ENCODE data around the gene SLC35G6.
"Not testable (repeated sequence)": the region's sequence is repeated elsewhere in the genome, so short reads cannot be mapped to it uniquely, and the experiment has no call there.

Gene SLC35G6

GRCh38 chr17:7460850-7461660, 20.2 kb upstream of the SLC35G6 start:
- DNase-seq (ENCODE audit: low spot score), result no peak

GRCh38 chr17:7462474-7463371, 18.5 kb upstream of the SLC35G6 start:
- DNase-seq (ENCODE audit: low spot score), result no peak

GRCh38 chr17:7463372-7463846, 17.8 kb upstream of the SLC35G6 start:
- DNase-seq (ENCODE audit: low spot score), result no peak

- no peak for DNase-seq (ENCODE audit: low spot score)
Observed at GRCh38 chr17:7464081-7464480, 17.2 kb upstream of the SLC35G6 start.

DNA sequence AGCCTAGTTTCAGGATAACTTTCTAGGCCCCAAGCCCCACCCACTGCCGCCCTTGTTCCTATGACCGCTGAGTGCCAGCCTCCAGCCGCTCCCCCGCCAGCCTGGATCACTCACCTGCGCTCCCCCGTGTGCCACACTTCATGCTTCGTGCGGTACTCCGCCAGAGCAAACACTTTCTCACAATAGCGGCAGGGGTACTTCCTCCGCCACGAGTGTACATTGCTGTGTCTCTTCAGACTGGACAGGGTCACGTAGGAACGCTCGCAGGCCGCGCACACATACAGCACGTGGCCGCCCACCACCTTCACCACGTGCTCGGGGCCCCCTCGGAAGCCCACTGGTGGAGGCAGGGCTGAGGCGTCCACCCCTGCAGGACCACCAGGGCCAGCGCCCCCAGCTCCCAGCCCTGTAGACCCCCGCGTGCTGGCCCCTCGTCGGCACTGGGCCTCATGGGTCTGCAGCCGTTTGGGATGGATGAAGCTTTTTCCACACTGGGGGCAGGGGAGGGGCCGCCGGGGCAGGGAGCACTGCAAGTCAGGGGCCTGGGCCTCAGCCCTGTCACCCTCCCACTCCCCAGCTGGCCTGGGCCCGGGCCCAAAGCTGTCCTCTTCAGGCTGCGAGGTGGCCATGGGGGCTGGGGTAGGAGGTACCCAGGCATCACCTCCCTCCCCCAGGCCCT, 15.5 kb upstream of the SLC35G6 start:
- no peak for DNase-seq (ENCODE audit: low spot score)

- no peak for DNase-seq (ENCODE audit: low spot score)
Observed at GRCh38 chr17:7466318-7466638, 15.0 kb upstream of the SLC35G6 start.

DNA sequence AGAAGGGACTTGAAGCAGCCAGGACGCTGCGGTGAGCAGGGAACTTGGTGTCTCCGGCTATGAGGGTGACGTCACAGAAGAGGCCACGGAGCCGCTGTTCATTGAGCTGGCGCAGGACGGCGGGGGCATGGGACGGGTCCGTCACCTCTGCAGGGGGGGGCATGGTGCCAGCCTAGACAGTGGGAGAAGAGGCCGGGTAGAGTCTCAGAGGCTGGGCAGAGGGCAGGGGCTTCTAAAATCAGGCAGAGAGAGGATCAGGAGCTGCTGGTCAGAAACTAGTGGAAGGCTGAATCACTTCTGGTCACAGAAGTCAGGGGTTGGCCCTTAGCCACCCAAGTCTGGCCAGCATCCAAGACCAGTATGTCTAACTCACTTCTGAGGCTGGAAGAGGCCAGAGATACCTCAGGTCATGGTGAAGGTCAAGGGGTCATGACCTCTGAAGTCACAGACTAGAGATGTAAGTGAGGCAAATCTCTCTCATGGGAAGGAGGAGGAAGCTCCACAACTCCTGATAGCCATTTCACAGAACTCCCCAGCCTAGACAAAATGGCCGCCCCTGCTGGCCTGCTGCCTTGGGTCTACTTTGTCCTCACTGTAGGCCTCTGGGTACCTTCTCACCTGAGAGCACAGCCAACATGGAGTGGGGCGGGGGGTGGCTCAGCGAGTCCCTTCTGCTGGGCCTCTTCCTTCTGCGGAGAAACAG, 14.5 kb upstream of the SLC35G6 start:
- no peak for DNase-seq (ENCODE audit: low spot score)

GRCh38 chr17:7467498-7467897, 13.7 kb upstream of the SLC35G6 start:
- DNase-seq (ENCODE audit: low spot score), result no peak

DNA sequence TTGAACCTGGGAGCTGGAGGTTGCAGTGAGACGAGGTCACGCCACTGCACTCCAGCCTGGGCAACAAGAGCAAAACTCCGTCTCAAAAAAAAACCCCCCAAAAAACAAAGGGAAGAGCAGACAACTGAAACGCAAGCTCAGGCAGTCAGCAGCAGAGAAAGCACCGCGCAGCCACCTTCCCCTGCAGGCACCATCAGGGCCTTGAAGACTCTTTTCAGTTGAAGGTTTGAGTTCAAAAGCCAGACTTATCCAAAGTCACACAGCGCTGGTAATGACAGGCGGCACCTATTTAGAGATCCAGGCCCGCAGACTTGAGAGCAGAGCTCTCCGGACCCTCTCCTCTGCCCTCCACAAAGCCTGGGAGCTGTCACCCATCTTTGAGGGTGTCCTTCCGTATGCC, 13.0 kb upstream of the SLC35G6 start:
- no peak for DNase-seq (ENCODE audit: low spot score)

GRCh38 chr17:7468804-7469389, 12.3 kb upstream of the SLC35G6 start:
- DNase-seq (ENCODE audit: low spot score), result no peak

DNA sequence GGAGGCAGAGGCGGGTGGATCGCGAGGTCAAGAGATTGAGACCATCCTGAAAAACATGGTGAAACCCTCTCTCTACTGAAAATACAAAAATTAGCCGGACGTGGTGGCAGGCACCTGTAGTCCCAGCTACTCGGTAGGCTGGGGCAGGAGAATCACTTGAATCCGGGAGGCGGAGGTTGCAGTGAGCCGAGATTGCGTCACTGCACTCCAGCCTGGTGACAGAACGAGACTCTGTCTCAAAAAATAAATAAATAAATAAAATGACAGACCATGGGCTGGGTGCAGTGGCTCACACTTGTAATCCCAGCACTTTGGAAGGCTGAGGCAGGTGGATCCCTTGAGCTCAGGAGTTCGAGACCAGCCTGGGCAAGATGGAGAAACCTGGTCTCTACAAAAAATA, 11.4 kb upstream of the SLC35G6 start:
- not testable (repeated sequence) for DNase-seq (ENCODE audit: low spot score)

- not testable (repeated sequence) for DNase-seq (ENCODE audit: low spot score)
Observed at GRCh38 chr17:7470457-7470973, 10.7 kb upstream of the SLC35G6 start.

DNA sequence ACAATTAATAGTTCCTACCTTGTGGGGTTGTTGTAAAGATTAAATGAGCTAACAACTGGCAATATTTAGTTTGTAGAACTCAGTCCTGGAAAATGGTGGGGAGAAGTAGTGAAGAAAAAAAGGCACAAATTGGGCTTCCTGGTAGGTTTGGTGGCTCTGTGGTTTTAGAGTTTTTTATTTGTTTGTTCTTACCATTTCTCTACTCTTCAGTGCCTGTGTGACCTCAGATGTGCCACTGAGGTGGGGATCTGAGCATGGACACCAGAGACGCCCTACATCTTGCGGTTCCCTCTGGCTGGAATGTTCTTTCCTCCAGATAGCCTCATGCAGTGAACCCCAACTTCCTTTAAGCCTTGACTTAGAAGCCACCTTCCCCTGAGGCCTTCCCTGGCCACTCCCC, 9.5 kb upstream of the SLC35G6 start:
- no peak for DNase-seq (ENCODE audit: low spot score)

DNA sequence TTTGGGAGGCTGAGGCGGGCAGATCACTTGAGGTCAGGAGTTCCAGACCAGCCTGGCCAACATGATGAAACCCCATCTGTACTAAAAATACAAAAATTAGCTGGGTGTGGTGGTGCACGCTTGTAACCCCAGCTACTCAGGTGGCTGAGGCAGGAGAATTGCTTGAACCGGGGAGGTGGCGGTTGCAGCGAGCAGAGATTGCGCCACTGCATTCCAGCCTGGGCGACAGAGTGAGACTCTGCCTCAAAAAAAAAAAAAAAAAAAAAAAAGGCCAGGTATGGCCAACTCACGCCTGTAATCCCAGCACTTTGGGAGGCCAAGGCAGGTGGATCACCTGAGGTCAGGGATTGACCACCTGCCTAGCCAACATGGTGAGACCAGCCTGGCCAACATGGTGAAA, 6.5 kb upstream of the SLC35G6 start:
- DNase-seq (ENCODE audit: low spot score), result not testable (repeated sequence)

GRCh38 chr17:7475764-7476422, 5.4 kb upstream of the SLC35G6 start:
- DNase-seq (ENCODE audit: low spot score), result no peak

DNA sequence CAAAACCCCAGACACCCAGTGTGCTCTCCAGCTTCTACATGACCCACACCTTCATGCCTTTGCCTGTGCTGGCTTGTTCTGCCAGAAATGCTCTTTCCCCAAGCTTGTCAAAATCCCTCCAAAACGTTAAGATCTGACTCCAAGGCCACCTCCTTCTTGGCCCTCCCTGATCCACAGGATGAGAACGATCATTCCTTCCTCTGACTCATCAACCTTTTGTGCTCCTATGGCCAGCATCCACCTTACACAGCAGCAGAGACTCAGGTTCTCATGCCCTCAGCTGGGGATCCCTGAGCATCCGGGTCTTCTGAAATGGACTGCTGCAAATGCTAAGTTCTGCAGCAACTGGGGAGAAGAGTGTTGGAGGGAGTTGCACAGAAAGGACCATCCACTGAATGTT, 4.8 kb upstream of the SLC35G6 start:
- no peak for DNase-seq (ENCODE audit: low spot score)

DNA sequence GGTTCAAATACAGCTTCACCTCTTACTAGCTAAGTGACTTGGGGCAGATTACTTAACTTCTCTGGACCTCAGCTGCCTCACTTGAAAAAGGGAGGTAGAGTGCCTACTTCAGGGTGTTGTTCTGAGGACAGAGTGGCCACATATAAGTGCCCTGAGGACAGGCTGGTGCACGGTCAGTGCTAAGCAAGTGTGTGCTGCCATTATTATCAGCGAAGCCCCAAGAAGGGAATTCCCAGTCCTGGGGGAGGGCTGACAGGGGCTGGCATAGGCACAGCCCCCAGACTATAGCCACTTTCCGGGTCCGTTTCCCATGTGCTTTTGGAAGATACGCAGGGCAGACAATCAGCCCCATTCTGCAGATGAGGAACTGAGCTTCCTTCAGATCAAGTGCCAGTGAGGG, 4.3 kb upstream of the SLC35G6 start:
- no peak for DNase-seq (ENCODE audit: low spot score)

DNA sequence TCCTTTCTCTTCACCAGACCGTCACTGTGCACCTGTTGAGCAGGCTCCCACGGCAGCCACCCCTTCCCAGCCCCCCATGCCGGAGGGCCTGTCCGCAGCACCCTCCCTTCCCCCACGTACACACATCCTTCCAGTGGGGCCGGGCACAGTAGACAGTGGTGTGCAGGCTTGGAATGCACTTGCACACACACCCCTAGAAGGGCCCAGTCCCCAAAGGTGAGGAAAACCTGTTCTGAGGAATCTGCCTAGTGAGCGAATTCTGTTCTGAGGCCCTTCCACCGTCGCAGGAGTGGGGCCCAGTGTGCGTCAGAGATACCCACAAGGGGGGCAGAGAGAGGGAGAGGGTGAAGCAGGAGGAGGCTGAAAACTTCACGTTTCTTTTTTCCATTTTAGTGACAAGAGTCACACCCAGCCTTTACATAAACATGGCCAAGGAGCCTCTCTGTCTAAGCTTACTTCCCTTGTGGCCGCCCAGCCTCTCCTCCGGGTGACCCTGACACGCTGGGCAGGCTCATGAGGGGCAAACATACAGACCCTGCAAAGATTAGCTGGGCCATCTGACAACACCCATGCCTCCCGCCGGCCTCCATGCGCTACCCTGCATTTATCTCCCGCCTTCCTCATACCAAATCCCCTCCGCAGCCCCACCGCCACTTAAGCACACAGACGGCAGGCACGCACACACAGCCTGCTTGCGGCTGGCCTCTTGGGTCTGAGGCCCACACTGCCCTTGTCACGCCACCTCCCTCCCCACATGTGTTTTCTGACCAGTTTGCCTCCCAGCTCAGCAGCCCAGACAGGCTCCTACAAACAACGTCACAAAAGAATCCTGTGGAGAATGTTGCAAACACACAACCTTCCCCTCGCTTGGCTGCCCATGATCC, 3.6 kb upstream of the SLC35G6 start:
- DNase-seq (ENCODE audit: low spot score), result peak; percentile 25

DNA sequence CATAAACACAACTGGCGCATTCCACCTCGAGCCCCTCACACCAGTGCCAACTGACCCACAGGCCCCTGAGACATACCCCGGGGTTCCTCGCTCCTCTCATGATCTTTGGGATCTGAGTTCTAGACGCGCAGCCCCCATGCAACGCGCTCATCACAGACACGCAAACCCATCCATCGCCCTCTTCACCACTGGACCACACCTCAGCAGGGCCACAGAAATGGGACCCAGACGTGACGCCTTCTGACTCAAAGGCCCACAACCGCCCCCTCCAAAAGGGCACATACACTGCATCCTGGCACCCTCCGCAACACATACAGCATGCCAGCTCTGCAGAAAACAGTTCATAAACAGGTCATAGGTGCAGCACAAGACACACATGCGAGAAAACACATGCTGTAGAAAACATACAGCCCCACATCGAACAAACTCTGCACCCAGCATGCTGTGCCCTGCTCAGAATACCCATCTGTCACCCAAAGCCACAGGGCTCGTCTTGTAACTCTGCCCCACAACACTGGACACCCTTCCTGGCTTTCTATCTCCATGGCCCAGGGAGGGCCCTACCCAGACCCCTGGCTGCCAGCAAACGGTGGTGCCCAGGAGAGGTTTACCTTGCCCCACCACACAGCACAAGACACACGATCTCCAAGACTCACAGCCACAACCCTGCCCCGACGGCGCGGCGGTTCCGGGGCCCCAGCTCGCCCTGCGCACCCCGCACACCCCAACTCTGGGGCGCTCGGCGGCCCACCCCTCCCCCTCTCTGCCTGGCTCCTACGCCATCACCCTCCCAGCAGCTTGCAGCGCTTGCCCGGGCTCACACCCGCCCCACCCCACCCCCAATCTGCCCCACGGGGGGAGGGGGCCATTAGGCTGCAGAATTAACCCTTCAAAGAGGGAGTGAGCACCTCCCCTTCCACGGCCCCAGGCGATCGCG, 2.7 kb upstream of the SLC35G6 start:
- peak; percentile 64 for DNase-seq (ENCODE audit: low spot score)
